HepG2 (cell line): ENCODE results near the gene GALNT12. TPM values are rescaled to one million over a fixed set of nuclear protein-coding genes. Genes with fewer than 3 reads are reported as not detected.

ENCODE experiments used
- ATAC-seq: fragments of 200-7000 bp; cut with Tn5 transposase; 3 replicates; pipeline ENCODE4 v1.9.1; 2020; ENCODE audit warnings: mild to moderate bottlenecking, moderate library complexity
- BruUV-seq: library from RNA; stranded (reverse); fragments of 400-500 nt; replicated peaks from 2 replicates; lab custom pipeline; 2021; lab: Mats Ljungman, UMichigan
- CTCF ChIA-PET: fragments of 300-600 bp; formaldehyde crosslinking; extraction: SDS; loops from one replicate; lab custom pipeline; 2021; ENCODE audit warnings: low total read pairs, inconsistent platforms, low intra/inter-chr PET ratio; lab: Yijun Ruan, JAX
- POLR2A ChIA-PET: fragments of 350-600 bp; sonication (Branson Sonifier 250); formaldehyde crosslinking; loops from one replicate; lab custom pipeline; 2020; ENCODE audit warnings: antibody characterized with exemption, inconsistent platforms; lab: Yijun Ruan, JAX
- DNase-seq: peaks from one replicate; pipeline ENCODE4 v3.0.0-alpha.2; 2015; ENCODE audit warnings: low spot score
- FAIRE-seq: peaks from 3 replicates; lab custom pipeline; 2011; peaks lifted over from hg19 to GRCh38; lab: Jason Lieb, UNC
- H2AFZ ChIP-seq: one replicate; pipeline ENCODE4 v1.6.1; 2011; ENCODE audit warnings: low read length, inconsistent platforms
- H3K27ac ChIP-seq: fragments of 300-600 bp; 3 replicates; pipeline ENCODE4 v1.8.0; 2011; ENCODE audit warnings: mixed run types, mild to moderate bottlenecking, mixed read lengths, low read length, inconsistent platforms; ENCODE audit not compliant: insufficient read depth; ENCODE audit errors: extremely low read length
- H3K27me3 ChIP-seq, 2 experiments: fragments of 200-600 bp in 1 of 2; 2 replicates in 1 of 2; 3 replicates in 1 of 2; pipeline versions ENCODE4 v1.6.0 to v1.8.0; 2011; ENCODE audit warnings: low read length in 2 of 2, mild to moderate bottlenecking in 2 of 2, moderate library complexity in 2 of 2, inconsistent platforms in 1 of 2; ENCODE audit not compliant: insufficient read depth in 2 of 2, control insufficient read depth in 1 of 2
- H3K36me3 ChIP-seq, 2 experiments: fragments of 200-600 bp in 1 of 2; replicated peaks in 1 of 2; 2 replicates in 1 of 2; 3 replicates in 1 of 2; pipeline versions ENCODE4 v1.5.1 to v1.8.0; 2011; ENCODE audit warnings: low read length in 2 of 2, inconsistent platforms in 1 of 2; ENCODE audit not compliant: insufficient read depth in 2 of 2, control insufficient read depth in 1 of 2
- H3K4me1 ChIP-seq: 2 replicates; pipeline ENCODE4 v1.5.1; 2012; ENCODE audit warnings: low read length, inconsistent platforms; ENCODE audit not compliant: insufficient read depth
- H3K4me2 ChIP-seq: 2 replicates; pipeline ENCODE4 v1.6.0; 2011; ENCODE audit warnings: low read depth, low read length, inconsistent platforms
- H3K4me3 ChIP-seq, 3 experiments: fragments of 200-600 bp in 1 of 3; sonication (generic), shearing (Covaris generic) in 1 of 3; replicated peaks in 1 of 3; 2 replicates each; pipeline ENCODE4 v1.5.1; 2011 to 2016; ENCODE audit warnings: low read length in 3 of 3, inconsistent platforms in 2 of 3, low read depth in 2 of 3, mild to moderate bottlenecking in 2 of 3, control low read depth in 1 of 3, mixed read lengths in 1 of 3; ENCODE audit not compliant: insufficient read depth in 1 of 3
- H3K79me2 ChIP-seq: one replicate; pipeline ENCODE4 v1.6.1; 2011; ENCODE audit warnings: low read length, inconsistent platforms; ENCODE audit not compliant: insufficient read depth
- H3K9ac ChIP-seq: 2 replicates; pipeline ENCODE4 v1.6.0; 2011; ENCODE audit warnings: mild to moderate bottlenecking, low read depth, low read length, inconsistent platforms; ENCODE audit not compliant: insufficient read depth
- H3K9me3 ChIP-seq: 2 replicates; pipeline ENCODE4 v1.5.1; 2012; ENCODE audit warnings: mild to moderate bottlenecking, low read length
- H4K20me1 ChIP-seq: 2 replicates; pipeline ENCODE4 v1.6.0; 2011; ENCODE audit warnings: inconsistent platforms, mild to moderate bottlenecking, low read length, moderate library complexity; ENCODE audit not compliant: insufficient read depth
- MAX ChIP-seq: IDR thresholded peaks from 2 replicates; pipeline ENCODE4 v1.6.1; 2012; ENCODE audit warnings: inconsistent platforms
- PAX8 ChIP-seq: sonication (generic); formaldehyde crosslinking; IDR thresholded peaks from 2 replicates; pipeline ENCODE4 v1.8.0; 2022; ENCODE audit warnings: mild to moderate bottlenecking, missing genetic modification reagents, borderline replicate concordance
- RERE ChIP-seq: IDR thresholded peaks from 2 replicates; pipeline ENCODE4 v1.6.1; 2016; ENCODE audit warnings: low read depth, missing genetic modification reagents, missing compliant biosample characterization
- SYNCRIP ChIP-seq: fragments of 200-400 bp; formaldehyde crosslinking; IDR thresholded peaks from 2 replicates; pipeline ENCODE4 v1.6.1; 2018; ENCODE audit warnings: mild to moderate bottlenecking, low read depth, low read length; ENCODE audit not compliant: insufficient read depth
- ZBTB25 ChIP-seq: IDR thresholded peaks from 2 replicates; pipeline ENCODE4 v1.6.1; 2018; ENCODE audit warnings: missing genetic modification reagents
- ZBTB43 ChIP-seq: sonication (generic); formaldehyde crosslinking; conservative IDR thresholded peaks from 2 replicates; pipeline ENCODE4 v1.4.0; 2020; ENCODE audit warnings: missing genetic modification reagents
- ZC3H13 ChIP-seq: sonication (generic); formaldehyde crosslinking; IDR thresholded peaks from 2 replicates; pipeline ENCODE4 v1.8.1; 2023; ENCODE audit warnings: mild to moderate bottlenecking, missing genetic modification reagents, moderate library complexity
- ZFYVE20 ChIP-seq: sonication (generic); formaldehyde crosslinking; IDR thresholded peaks from 2 replicates; pipeline ENCODE4 v1.8.0; 2023; ENCODE audit warnings: low read depth, mild to moderate bottlenecking, moderate library complexity, missing genetic modification reagents, borderline replicate concordance
- ZNF230 ChIP-seq: sonication (generic); formaldehyde crosslinking; IDR thresholded peaks from 2 replicates; pipeline ENCODE4 v1.4.0; 2020; ENCODE audit warnings: mild to moderate bottlenecking, missing genetic modification reagents
- ZNF260 ChIP-seq: sonication (generic); formaldehyde crosslinking; IDR thresholded peaks from 2 replicates; pipeline ENCODE4 v1.4.0; 2020; ENCODE audit warnings: missing genetic modification reagents, low read depth, mild to moderate bottlenecking, borderline replicate concordance
- ZNF326 ChIP-seq: sonication (generic); formaldehyde crosslinking; IDR thresholded peaks from 2 replicates; pipeline ENCODE4 v1.4.0; 2020; ENCODE audit warnings: missing genetic modification reagents, borderline replicate concordance
- ZNF382 ChIP-seq: sonication (generic); formaldehyde crosslinking; IDR thresholded peaks from 2 replicates; pipeline ENCODE4 v1.5.0; 2020; ENCODE audit warnings: missing genetic modification reagents, mild to moderate bottlenecking, borderline replicate concordance
- ZNF720 ChIP-seq: sonication (generic); formaldehyde crosslinking; IDR thresholded peaks from 2 replicates; pipeline ENCODE4 v1.4.0; 2020; ENCODE audit warnings: missing genetic modification reagents
- ZNF841 ChIP-seq: sonication (generic); formaldehyde crosslinking; IDR thresholded peaks from 2 replicates; pipeline ENCODE4 v1.8.1; 2023; ENCODE audit warnings: missing genetic modification reagents, borderline replicate concordance
- ZSCAN20 ChIP-seq: sonication (generic); formaldehyde crosslinking; IDR thresholded peaks from 2 replicates; pipeline ENCODE4 v1.4.0; 2020; ENCODE audit warnings: missing genetic modification reagents, mild to moderate bottlenecking, borderline replicate concordance
- WGBS: methylation state at CpG from one replicate; pipeline ENCODE4 v1.1.6; 2017; ENCODE audit warnings: low lambda C conversion rate; 5-methylcytosine and 5-hydroxymethylcytosine counted together
- in situ Hi-C: cut with HindIII; loops from 2 replicates; pipeline ENCODE4 v1.10.0; 2017; ENCODE audit warnings: low pct_unique_long_range_greater_than_20kb; ENCODE audit not compliant: extremely low pct_ligation_motif_present
- intact Hi-C: fragments of 100-400 bp; cut with micrococcal nuclease; formaldehyde crosslinking; loops from one replicate; pipeline ENCODE4 v1.10.0; 2022; ENCODE audit not compliant: unreplicated experiment
- polyA plus RNA-seq, 8 experiments: library from polyadenylated mRNA; depleted of rRNA in 3 of 8; stranded (reverse) in 7 of 8; unstranded in 1 of 8; fragments of >200 nt; fragmentation: Illumina TruSeq in 4 of 8; extraction: Trizol in 4 of 8; gene quantifications; 2 replicates each; pipeline versions ENCODE4 v1.2.1 to v1.2.3, GENCODE V29; 2011 to 2016; ENCODE audit warnings: low read depth in 4 of 8, missing spikeins in 1 of 8, mixed read lengths in 1 of 8; ENCODE audit not compliant: insufficient read depth in 1 of 8
- total RNA-seq, 5 experiments: library from RNA; depleted of rRNA; stranded (reverse); fragments of >200 nt; fragmentation: Illumina TruSeq; extraction: Trizol; gene quantifications; 2 replicates each; pipeline ENCODE4 v1.2.3, GENCODE V29; 2016; ENCODE audit warnings: low read depth in 1 of 5

Gene GALNT12
- total and polyA plus RNA-seq, 2 of the 13 experiments (the other 11 are each of a cell fraction or from before 2014, with no cell fraction given), result 0.07 TPM; not detected in 1

GRCh38 chr9:98860871-98861293 is 53.4 kb downstream of the GALNT12 start (continued):
- TF ChIP-seq ZBTB43 (CRISPR knock-in tag), result no peak
- no peak for TF ChIP-seq ZNF326 (CRISPR knock-in tag)
- TF ChIP-seq ZBTB25 (CRISPR knock-in tag), result no peak
- TF ChIP-seq ZNF720 (CRISPR knock-in tag), result no peak
- no peak for TF ChIP-seq ZC3H13
- no peak for TF ChIP-seq MAX

- CTCF ChIA-PET, result no interaction called here
- no TSS peak for BruUV-seq
- Histone ChIP-seq H3K27ac (no peak overlapping the region), H3K4me2 (no peak overlapping the region), H3K4me1 (no peaks in the 10 kb centered on the region), H3K36me3 (no peaks in the 10 kb centered on the region), H3K79me2 (no peaks in the 10 kb centered on the region), H3K4me3 (no peak overlapping the region), H4K20me1 (no peaks in the 10 kb centered on the region), H3K27me3 (peaks cover 0 to 6% of the 10 kb centered on the region in 2 experiments; a peak in 3 of 5 replicates), H3K9ac (no peak overlapping the region), H2AFZ (no peak overlapping the region), H3K9me3 (no peaks in the 10 kb centered on the region)
- DNase-seq (no peak), FAIRE-seq (no peak), ATAC-seq (no peak)
- POLR2A ChIA-PET, result no interaction called here
- in situ Hi-C loops, result no loop called here
- intact Hi-C loops, result no loop called here
- 57% methylated on average over 7 of the region's 8 CpGs for WGBS
- TF ChIP-seq ZNF841 (no peak), ZSCAN20 (no peak), ZFYVE20 (no peak), ZNF382 (CRISPR knock-in tag) (no peak), ZNF230 (CRISPR knock-in tag) (no peak), ZNF260 (CRISPR knock-in tag) (no peak), PAX8 (CRISPR knock-in tag) (no peak), RERE (CRISPR knock-in tag) (no peak), SYNCRIP (no peak)
These were observed 54.5 kb downstream of the GALNT12 start for GRCh38 chr9:98861781-98862504.
